GM12872 (cell line): ENCODE data around the gene CAMK2D.

Source experiments
- TF ChIP-seq, protein P1 (sequence below): IDR thresholded peaks from 3 replicates; pipeline ENCODE4 v1.5.1; 2011; ENCODE audit warnings: low read depth, mild to moderate bottlenecking, low read length, moderate library complexity; ENCODE audit not compliant: insufficient read depth

CAMK2D gene

DNA sequence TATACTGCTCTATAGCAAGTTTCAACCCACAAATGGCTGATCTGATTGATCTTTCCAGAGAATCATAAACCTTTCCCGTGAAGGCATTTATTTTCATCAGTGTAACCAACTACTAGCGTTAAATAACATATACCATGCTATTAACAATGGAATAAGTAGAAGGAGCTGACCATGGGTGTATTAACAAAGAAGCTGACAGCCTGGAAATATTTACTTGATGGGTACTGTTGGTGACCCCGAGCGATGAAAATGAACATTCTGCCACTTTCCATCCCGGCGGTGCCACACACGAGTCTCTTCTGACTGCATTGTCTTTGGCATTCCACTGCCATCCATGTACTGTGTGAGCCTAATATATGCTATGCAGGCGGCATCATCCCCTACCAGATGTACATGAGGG lies 304.4 kb downstream of the CAMK2D start:
- TF ChIP-seq, protein P1, sequence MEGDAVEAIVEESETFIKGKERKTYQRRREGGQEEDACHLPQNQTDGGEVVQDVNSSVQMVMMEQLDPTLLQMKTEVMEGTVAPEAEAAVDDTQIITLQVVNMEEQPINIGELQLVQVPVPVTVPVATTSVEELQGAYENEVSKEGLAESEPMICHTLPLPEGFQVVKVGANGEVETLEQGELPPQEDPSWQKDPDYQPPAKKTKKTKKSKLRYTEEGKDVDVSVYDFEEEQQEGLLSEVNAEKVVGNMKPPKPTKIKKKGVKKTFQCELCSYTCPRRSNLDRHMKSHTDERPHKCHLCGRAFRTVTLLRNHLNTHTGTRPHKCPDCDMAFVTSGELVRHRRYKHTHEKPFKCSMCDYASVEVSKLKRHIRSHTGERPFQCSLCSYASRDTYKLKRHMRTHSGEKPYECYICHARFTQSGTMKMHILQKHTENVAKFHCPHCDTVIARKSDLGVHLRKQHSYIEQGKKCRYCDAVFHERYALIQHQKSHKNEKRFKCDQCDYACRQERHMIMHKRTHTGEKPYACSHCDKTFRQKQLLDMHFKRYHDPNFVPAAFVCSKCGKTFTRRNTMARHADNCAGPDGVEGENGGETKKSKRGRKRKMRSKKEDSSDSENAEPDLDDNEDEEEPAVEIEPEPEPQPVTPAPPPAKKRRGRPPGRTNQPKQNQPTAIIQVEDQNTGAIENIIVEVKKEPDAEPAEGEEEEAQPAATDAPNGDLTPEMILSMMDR: no peak

DNA sequence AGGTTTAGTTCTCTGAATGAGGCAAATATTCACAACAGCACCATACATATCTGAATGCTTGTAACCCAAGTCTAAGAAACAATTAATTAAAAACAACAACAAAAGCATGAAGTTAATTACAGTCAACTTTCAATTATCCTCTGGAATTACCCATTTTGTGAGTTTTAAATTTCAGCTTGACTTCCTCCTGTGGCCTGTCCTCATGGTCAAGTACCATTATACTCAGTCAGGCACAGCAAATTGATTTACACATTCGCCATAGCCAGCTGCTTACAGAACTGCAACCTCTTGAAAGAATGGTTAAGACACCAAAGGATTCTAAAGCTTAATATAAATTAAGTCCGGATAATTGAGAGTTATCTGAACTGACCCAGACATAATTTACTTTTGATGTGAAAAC lies 306.5 kb downstream of the CAMK2D start:
- TF ChIP-seq, protein P1: no peak

DNA sequence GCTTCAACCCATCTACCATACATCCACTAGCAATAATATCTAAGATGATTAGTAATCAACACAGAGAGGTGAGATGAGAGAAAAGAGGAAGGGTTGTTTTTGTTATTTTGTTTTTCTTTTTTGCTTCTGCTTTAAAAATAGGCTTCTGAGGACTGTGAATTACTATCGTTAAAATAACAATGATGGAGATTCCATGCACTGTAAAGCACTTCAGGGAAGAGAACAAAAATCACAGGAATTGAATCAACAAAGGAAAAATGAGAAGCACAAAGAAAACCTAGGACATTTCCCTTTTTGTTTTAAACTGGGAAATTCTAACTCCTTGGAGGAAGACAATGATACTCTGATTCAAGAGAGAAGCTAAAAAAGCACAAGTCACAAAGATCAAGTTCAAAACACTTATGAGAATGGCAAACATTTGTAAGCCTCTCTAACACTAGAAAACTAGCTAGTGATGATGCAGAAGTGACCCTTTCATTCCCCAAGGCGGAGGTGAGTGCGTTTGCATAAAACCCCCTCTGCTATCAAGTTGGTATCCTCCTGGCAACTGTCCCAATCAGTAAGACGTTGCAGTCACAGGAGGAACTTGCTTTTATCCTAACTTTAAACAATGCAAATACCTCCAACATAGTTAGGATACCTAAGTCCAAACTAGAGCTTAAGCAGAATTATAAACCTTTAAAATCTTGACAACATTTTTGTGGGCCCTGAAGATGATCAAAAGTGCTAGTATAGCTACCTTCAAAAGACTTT lies 308.5 kb downstream of the CAMK2D start:
- TF ChIP-seq, protein P1: no peak

DNA sequence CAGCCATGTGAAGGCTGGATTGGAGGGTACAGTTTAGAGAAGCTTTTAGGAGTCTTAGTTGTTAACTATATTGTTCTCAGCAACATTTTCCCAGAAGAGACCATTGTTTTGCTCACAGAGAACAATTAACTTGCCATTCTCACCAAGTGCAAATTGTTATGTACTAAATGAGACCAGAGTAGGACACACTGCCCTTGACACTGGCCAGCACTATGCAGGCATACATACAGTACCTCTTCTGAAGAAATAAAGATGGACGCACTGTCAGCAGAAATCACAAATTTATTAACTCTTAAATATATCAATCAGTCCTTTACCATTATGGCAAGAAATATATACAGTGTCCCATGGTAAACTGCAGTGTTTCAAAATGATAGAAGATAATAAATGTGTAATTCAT lies 309.4 kb downstream of the CAMK2D start:
- TF ChIP-seq, protein P1: no peak

DNA sequence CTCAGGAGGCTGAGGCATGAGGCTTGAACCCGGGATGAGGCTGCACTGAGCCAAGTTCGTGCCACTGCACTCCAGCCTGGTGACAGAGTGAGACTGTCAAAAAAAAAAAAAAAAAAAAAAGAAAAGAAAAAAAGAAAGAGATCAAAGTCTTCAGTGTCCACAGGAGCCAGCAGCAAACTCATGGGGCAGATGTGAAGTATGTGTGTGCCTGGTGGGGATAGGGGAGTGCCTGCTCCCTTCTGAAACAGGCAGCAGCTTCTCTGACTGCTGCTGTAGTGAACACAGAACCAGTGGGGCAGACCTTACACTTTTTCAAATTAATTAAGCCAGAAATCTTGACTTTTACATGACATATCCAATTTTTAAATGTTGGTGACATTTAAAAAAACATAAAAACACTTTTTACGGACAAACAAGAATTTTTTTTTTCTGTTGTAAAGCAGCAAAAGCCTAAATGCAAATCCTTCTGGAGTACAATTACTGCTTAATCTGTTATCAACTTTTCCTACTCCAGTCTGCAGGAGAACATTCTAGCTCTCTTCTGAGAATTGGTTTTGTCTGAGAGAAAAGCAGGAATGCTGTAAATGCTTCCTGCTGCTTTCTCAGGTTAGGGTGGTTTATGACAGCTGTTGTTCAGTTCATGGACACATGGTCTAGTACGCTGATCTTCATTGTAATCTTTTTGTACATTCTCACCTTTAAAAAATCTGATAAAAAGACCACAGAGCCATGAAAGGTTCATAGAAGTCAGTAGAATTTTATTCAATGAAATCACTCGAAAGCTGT lies 311.1 kb downstream of the CAMK2D start:
- TF ChIP-seq, protein P1: no peak

DNA sequence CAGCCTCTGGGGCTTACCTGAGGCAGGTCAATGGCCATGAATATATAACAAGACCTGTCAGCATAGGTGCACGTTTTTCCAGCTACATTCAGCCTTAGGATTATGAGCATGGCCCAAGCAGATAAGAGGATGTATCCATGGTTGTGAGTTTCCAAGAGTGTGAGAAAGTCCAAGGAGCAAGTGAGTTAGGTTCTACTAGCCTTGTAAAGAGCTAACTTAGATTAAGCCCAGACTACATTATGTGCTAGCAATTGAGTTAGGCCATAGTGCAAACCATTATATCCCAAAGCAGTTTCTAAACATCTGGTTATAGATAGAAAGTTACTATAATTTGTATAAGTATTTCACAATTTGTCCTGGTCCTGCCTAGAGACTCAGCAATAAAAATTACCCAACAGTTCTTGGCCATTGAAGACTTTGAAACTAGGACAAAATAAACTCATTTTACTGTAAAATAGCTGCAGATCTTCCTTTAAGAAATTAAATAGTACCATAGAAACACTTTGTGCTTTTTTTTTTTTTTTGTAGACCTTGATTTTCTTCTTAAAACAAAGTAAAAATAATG lies 312.0 kb downstream of the CAMK2D start:
- TF ChIP-seq, protein P1: no peak

DNA sequence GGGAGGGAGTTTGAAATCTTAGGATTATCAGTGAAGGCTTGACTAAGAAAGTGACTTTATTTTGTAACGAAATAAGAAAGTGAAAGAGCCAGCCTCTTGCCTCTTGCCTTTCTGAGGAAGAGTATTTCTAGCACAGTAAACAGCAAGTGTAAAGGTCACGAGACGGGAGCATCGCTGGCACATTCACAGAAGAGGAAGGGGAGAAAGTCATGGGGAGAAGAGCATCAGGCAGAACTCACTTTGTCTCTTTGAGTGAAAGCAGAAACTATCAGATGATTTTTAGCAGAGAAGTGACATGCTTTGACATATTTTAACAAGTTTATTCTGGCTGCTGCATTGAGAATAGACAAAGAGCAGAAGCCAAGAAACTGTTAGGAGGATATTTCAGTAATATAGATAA lies 313.8 kb downstream of the CAMK2D start:
- TF ChIP-seq, protein P1: no peak
